NOMO-1 treated with DMSO at 0.1 percent for 48 hours (cell line): ENCODE data around the gene SERINC5.
"Not testable (repeated sequence)": the region's sequence is repeated elsewhere in the genome, so short reads cannot be mapped to it uniquely, and the experiment has no call there.

Experiments
- DNase-seq: peaks from one replicate; lab custom pipeline; 2025; ENCODE audit not compliant: unreplicated experiment; lab: John Stamatoyannopoulos, UW

Gene SERINC5

DNA sequence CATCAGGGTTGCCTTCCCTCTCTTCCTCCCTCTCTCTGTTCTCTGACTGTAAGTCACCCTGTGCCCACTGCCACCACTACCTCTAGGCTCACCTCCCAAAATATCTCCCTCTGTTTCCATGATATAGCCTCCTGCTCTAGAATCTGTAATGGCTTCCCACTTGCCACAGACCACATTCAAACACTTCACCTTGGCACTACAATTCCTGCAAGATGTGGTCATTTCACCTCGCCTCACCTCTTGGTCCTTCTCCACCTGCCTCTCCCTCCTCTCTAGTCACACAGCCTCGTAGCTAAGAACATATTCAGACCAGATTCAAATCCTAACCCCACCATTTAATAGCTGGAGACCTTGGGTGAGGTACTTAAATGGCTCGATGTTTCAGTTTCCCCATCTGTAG is 56.9 kb downstream of the SERINC5 start:
- DNase-seq, result no peak

DNA sequence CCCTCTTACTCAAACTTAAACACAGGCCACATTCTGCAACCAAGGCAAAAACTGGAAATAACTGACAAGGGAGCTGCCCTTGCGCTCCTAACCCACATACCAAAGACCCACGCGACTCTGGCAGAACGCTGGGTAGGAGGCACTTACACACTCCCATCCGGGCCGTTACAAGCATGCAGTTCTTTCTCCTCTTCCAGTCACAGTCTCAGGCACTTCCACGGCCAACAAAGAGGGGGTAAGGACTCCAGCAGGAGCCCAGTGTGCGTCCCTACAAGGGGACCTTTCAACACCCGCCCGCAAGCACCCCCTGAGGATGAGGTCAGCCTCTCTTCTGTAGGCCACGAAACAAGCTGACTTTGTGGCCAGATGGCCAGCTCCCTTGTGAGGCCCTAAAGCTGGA is 57.4 kb downstream of the SERINC5 start:
- DNase-seq, result no peak

DNA sequence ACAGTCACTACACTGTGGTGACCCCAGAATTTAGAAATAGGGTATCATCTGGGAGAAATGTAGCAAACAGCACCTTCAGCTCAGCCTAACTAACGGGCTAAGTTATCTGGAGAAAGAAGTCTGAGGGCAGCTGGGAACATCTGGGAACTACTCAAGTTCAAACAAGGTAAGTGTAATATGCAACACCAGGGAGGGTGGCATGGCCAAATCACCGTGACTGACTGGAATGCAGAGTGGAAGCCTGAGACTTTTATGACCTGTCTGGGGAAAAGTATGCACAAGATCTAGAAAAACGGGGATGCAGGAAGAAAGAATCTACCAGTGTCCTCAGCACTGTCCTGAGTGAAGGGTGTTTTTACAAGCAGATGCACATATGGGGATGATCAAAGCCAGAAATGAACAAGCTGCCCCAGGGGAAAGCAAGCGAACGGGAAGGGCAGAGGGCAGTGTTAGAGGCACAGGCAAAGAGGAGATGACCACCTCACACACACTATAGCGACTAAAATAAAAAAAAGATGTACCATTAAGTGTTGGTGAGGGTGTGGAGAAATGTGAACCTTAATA is 59.9 kb downstream of the SERINC5 start:
- no peak for DNase-seq

DNA sequence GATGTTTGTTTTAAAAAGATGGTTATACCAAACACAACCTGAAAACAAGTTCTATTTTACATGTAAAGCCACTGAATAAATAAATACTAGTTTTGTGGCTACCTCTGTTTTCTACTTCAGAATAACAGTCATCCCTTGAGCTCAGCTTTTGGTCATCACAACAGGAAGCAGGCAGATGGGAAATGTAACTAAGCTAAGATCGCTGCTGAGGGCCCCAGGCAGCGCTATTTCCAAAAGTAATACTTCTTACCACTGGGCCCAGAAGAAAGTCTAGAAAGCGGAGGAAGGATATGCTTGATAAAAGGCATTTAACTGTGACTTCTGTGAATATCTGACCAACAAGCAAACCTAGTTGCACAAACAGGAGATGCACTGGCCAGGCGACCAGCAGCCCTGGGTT is 61.4 kb downstream of the SERINC5 start:
- no peak for DNase-seq

GRCh38 chr5:80193401-80193800 is 62.4 kb downstream of the SERINC5 start:
- DNase-seq, result no peak

- DNase-seq, result no peak
These were observed 63.2 kb downstream of the SERINC5 start for GRCh38 chr5:80192507-80193241.

- DNase-seq, result no peak
These were observed 63.9 kb downstream of the SERINC5 start for GRCh38 chr5:80191991-80192398.

GRCh38 chr5:80191397-80191796 is 64.5 kb downstream of the SERINC5 start:
- DNase-seq, result no peak

DNA sequence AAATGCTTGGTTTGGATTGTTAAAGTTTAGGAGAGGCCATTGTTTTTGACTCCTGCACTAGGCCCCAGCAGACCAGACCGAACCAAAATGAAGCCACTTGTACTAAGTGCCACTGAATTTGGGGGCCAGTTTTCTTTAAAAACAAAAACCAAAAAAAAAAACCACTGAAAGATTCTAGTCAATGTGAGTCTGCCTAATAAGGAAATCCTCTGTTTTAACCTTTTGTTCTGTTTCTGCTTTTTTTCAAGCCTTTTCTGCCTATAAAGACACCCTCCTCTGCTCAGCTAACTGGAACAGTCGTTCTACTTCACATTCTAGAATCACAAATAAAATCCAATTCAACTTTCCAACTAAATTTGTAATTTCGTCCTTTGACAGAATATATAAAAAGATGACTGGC is 64.9 kb downstream of the SERINC5 start:
- DNase-seq, result peak; percentile 29

DNA sequence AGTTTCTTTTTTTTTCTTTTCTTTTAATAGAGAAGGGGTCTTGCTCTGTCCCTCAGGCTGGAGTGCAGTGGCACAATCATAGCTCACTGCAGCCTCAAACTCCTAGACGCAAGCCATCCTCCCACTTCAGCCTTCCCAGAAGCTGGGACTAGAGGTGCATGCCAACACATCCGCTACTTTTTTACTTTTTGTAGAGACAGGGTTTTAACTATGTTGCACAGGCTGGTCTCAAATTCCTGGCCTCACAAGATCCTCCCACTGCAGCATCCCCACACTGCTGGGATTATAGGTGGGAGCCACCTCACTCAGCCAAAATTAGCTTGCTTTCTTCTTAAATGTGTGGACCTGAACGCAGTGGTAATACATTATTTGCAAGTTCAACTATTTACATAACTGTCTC is 66.1 kb downstream of the SERINC5 start:
- no peak for DNase-seq

DNA sequence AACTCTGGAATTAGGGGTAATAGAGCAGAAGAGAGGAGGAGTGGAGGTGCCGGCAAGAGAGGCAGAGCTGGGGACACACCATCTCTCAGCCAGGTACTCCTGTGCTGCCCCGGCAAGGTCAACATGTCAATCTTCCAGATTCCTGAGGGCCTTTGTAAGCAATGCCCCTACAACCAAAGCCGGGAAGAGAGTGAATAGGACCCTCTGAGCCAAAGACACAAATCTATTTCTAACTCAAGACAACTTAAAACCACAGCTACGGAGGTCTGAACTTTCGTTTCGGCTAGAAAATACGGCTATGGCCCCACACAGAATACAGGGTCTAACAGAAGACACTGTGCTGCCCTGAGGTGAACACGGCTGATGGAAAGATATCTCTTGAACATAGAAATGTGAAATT is 66.6 kb downstream of the SERINC5 start:
- no peak for DNase-seq

- no peak for DNase-seq
These were observed 68.3 kb downstream of the SERINC5 start for GRCh38 chr5:80187421-80188090.

- not testable (repeated sequence) for DNase-seq
These were observed 70.3 kb downstream of the SERINC5 start for GRCh38 chr5:80185535-80185934.

- DNase-seq, result no peak
These were observed 70.8 kb downstream of the SERINC5 start for GRCh38 chr5:80185095-80185494.

DNA sequence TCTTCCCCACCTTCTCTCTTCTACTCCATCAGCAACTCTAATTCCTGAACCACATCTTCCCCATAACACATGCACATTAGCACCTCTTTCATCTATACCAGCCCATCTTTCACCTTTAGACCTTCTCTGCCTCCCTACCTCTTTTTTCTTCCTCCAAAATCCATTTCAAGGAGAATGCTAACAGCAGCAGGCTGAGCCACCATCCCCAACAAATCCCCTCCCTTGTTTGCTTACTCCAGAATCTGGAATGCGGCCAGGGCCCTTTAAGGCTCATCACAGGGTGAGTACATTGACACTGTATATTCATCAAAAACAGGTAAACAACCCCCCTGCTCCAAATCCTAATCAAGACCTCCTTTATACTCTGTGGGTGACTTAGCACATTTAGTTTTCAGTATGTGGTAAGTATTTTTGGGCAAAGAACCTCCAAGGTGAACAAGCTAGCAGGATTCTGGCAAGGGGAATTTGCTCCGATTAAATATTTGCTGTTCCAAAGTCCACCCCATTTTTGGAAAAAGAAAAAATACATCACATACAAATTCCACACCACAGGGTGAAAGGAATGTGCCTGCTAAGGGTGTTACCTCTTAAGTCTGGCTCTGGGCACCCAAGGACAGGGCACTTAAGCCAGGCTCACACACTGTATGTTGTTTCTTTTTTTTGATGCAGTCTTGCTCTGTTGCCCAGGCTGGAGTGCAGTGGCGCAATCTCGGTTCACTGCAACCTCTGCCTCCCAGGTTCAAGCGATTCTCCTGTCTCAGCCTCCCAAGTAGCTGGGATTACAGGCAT is 71.4 kb downstream of the SERINC5 start:
- DNase-seq, result no peak

DNA sequence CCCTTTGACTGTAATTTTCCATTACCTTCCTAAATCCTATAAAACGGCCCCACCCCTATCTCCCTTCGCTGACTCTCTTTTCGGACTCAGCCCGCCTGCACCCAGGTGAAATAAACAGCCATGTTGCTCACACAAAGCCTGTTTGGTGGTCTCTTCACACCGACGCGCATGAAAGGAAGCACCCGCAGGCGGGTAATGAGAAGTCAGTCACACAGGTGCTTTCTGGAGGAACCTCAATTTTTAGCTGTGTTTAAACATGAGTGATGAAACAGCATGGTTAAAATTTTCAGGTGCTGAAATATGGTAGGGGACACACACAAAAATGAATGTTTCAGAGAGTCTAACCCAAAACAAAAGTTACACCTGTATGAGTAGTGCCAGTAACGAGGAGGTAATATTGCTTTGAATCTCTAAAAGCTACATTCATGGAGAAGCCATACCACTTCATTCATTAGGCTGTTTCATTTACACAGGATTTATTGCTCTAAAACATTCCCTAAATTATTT is 72.1 kb downstream of the SERINC5 start:
- DNase-seq, result not testable (repeated sequence)

GRCh38 chr5:80182809-80183580 is 72.9 kb downstream of the SERINC5 start:
- peak; percentile 12 for DNase-seq

DNA sequence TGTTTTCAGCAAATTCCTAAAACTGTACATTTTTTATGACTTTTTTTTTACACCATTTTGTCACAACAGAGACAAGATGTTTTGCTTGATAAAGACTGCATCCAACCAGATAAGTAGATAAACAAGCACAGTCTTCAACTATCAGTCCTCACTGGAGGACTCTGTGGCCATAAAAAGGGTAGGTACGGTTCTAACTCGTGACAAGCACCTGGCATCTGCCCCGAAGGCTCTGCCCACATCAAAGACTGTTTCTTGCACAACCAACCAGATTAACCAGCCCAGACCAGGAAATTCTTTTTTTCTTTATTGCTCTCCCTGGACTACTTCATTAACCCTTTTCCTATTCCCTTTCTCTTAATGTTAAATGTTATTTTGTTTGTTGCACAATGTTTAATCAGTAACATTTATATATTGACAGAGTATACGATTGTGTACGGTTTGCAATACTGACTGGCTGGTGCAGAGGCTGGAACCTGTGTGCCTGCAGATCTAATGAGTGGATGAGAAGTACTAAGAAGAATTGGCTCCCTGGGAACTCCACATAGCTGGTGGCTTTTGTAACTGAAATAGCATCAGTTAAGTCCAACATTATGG is 74.1 kb downstream of the SERINC5 start:
- peak; percentile 58 for DNase-seq

DNA sequence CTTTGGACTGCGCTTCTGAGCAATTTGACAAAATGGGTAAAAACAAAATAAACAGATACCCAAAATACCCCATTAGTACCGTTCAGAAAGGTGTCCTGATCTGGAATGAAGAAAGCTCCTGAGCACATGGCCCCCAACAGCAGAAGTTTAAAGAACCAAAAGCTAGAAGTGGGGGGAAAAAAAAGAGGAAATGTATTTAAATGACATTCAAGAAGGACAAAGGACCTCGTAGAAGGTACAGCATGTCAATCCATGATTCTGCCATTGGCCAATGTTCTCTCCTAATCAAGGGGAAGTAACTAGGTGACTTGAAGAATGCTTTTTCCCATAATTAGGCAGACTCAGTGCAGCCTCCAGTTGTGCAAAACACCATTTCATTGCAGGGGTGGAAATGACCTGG is 78.6 kb downstream of the SERINC5 start:
- DNase-seq, result peak; percentile 38

GRCh38 chr5:80175337-80175736 is 80.5 kb downstream of the SERINC5 start:
- no peak for DNase-seq
